Neural progenitor cell (in vitro differentiated cells): ENCODE data around the gene KRTAP4-12. TPM values are rescaled to one million over a fixed set of nuclear protein-coding genes. Genes with fewer than 3 reads are reported as not detected.
"Not testable (repeated sequence)": the region's sequence is repeated elsewhere in the genome, so short reads cannot be mapped to it uniquely, and the experiment has no call there.

Experiments
- DNase-seq: peaks from one replicate; pipeline ENCODE4 v3.0.0-alpha.2; 2016; ENCODE audit warnings: low spot score
- H2AFZ ChIP-seq: fragments of 200-600 bp; sonication (generic); replicated peaks from 2 replicates; pipeline ENCODE4 v1.6.1; 2016; ENCODE audit warnings: antibody characterized with exemption
- H3F3A ChIP-seq: fragments of 200-600 bp; sonication (generic); 2 replicates; pipeline ENCODE4 v1.6.1; 2016; ENCODE audit warnings: antibody characterized with exemption, low read depth
- H3K27ac ChIP-seq: fragments of 200-600 bp; sonication (generic); 2 replicates; pipeline ENCODE4 v1.5.1; 2016; ENCODE audit warnings: mild to moderate bottlenecking
- H3K27me3 ChIP-seq: fragments of 200-600 bp; sonication (generic); 2 replicates; pipeline ENCODE4 v1.6.1; 2016; ENCODE audit warnings: mild to moderate bottlenecking, moderate library complexity
- H3K36me3 ChIP-seq: fragments of 200-600 bp; sonication (generic); 2 replicates; pipeline ENCODE4 v1.5.1; 2016
- H3K4me1 ChIP-seq: fragments of 200-600 bp; sonication (generic); 2 replicates; pipeline ENCODE4 v1.6.1; 2016; ENCODE audit warnings: mixed run types
- H3K4me2 ChIP-seq: fragments of 200-600 bp; sonication (generic); 2 replicates; pipeline ENCODE4 v1.6.1; 2016
- H3K4me3 ChIP-seq: fragments of 200-600 bp; sonication (generic); 2 replicates; pipeline ENCODE4 v1.5.1; 2016
- H3K79me2 ChIP-seq: fragments of 200-600 bp; sonication (generic); 2 replicates; pipeline ENCODE4 v1.6.1; 2016; ENCODE audit warnings: low read depth
- H3K9ac ChIP-seq: fragments of 200-600 bp; sonication (generic); 2 replicates; pipeline ENCODE4 v1.6.1; 2016
- H3K9me3 ChIP-seq: fragments of 200-600 bp; sonication (generic); 2 replicates; pipeline ENCODE4 v1.5.1; 2016; ENCODE audit warnings: low read depth
- H4K20me1 ChIP-seq: fragments of 200-600 bp; sonication (generic); 2 replicates; pipeline ENCODE4 v1.6.1; 2016; ENCODE audit warnings: low read depth
- H3K27ac Mint-ChIP-seq: 3 replicates; pipeline ENCODE4 v1.8.0; 2021; ENCODE audit warnings: mixed read lengths
- H3K27me3 Mint-ChIP-seq: 2 replicates; pipeline ENCODE4 v1.8.0; 2022; ENCODE audit warnings: low read depth, mild to moderate bottlenecking, inconsistent platforms, moderate library complexity, mixed read lengths; ENCODE audit not compliant: insufficient read depth
- H3K36me3 Mint-ChIP-seq: 3 replicates; pipeline ENCODE4 v1.8.0; 2021; ENCODE audit warnings: mixed read lengths
- H3K4me1 Mint-ChIP-seq: 3 replicates; pipeline ENCODE4 v1.8.0; 2021; ENCODE audit warnings: mixed read lengths
- H3K4me3 Mint-ChIP-seq: 3 replicates; pipeline ENCODE4 v1.8.0; 2021; ENCODE audit warnings: mild to moderate bottlenecking, moderate library complexity, mixed read lengths
- H3K9me3 Mint-ChIP-seq: 3 replicates; pipeline ENCODE4 v1.8.0; 2020; ENCODE audit warnings: mixed read lengths
- CTCF ChIP-seq: fragments of 200-600 bp; sonication (generic); IDR thresholded peaks from 2 replicates; pipeline ENCODE4 v1.5.1; 2017; ENCODE audit warnings: antibody characterized with exemption, mild to moderate bottlenecking
- EZH2 ChIP-seq: fragments of 200-600 bp; sonication (generic); IDR thresholded peaks from 2 replicates; pipeline ENCODE4 v1.6.1; 2017; ENCODE audit warnings: antibody characterized with exemption, mild to moderate bottlenecking, moderate library complexity
- EZH2phosphoT487 ChIP-seq: fragments of 200-600 bp; sonication (generic); IDR thresholded peaks from 2 replicates; pipeline ENCODE4 v1.6.1; 2017; ENCODE audit warnings: antibody characterized with exemption
- total RNA-seq: library from RNA; depleted of rRNA; stranded (reverse); fragments of >200 nt; gene quantifications from 2 replicates; pipeline ENCODE4 v1.2.3, GENCODE V29; 2015; ENCODE audit warnings: low replicate concordance

KRTAP4-12 gene
- total RNA-seq, 1 donor from 2014 or later, result not detected

GRCh38 chr17:41098042-41098441, 25.9 kb downstream of the KRTAP4-12 start, which contains the start of gene KRTAP4-8:
TSS of gene KRTAP4-8 (minus strand) at chr17:41098142. CDS start at chr17:41098084, 58 bp downstream.
- Histone ChIP-seq H3K9ac (no peak within 1 kb of the TSS), H3F3A (peaks cover 2% of the 10 kb centered on the region), H3K4me3 (no peak within 1 kb of the TSS), H3K4me1 (no peaks in the 10 kb centered on the region), H3K36me3 (no peaks in the 10 kb centered on the region), H4K20me1 (no peaks in the 10 kb centered on the region), H3K4me2 (no peak within 1 kb of the TSS), H3K27me3 (no peaks in the 10 kb centered on the region), H3K27ac (no peak within 1 kb of the TSS), H2AFZ (no peak within 1 kb of the TSS), H3K9me3 (no peaks in the 10 kb centered on the region), H3K79me2 (no peaks in the 10 kb centered on the region)
- Mint-ChIP-seq H3K36me3 (no peaks in the 10 kb centered on the region), H3K27ac (no peak within 1 kb of the TSS), H3K4me1 (no peaks in the 10 kb centered on the region), H3K27me3 (no peaks in the 10 kb centered on the region), H3K4me3 (no peak within 1 kb of the TSS), H3K9me3 (peaks cover 1% of the 10 kb centered on the region)
- no peak for TF ChIP-seq EZH2
- no peak for TF ChIP-seq EZH2phosphoT487
- no peak for TF ChIP-seq CTCF
- no peak for DNase-seq

GRCh38 chr17:41096055-41096454, 27.9 kb downstream of the KRTAP4-12 start:
- Histone ChIP-seq H2AFZ (no peak overlapping the region), H3K36me3 (no peaks in the 10 kb centered on the region), H3K79me2 (no peaks in the 10 kb centered on the region), H3K27ac (no peak overlapping the region), H3K4me1 (no peaks in the 10 kb centered on the region), H3K9me3 (peaks cover 7% of the 10 kb centered on the region), H3F3A (no peaks in the 10 kb centered on the region), H3K27me3 (no peaks in the 10 kb centered on the region), H3K4me3 (no peak overlapping the region), H4K20me1 (no peaks in the 10 kb centered on the region), H3K9ac (no peak overlapping the region), H3K4me2 (no peak overlapping the region)
- Mint-ChIP-seq H3K4me3 (no peak overlapping the region), H3K36me3 (no peaks in the 10 kb centered on the region), H3K9me3 (peaks cover 7% of the 10 kb centered on the region), H3K4me1 (no peaks in the 10 kb centered on the region), H3K27ac (no peak overlapping the region), H3K27me3 (no peaks in the 10 kb centered on the region)
- no peak for DNase-seq
- TF ChIP-seq EZH2phosphoT487 (no peak), CTCF (no peak), EZH2 (no peak)

DNA sequence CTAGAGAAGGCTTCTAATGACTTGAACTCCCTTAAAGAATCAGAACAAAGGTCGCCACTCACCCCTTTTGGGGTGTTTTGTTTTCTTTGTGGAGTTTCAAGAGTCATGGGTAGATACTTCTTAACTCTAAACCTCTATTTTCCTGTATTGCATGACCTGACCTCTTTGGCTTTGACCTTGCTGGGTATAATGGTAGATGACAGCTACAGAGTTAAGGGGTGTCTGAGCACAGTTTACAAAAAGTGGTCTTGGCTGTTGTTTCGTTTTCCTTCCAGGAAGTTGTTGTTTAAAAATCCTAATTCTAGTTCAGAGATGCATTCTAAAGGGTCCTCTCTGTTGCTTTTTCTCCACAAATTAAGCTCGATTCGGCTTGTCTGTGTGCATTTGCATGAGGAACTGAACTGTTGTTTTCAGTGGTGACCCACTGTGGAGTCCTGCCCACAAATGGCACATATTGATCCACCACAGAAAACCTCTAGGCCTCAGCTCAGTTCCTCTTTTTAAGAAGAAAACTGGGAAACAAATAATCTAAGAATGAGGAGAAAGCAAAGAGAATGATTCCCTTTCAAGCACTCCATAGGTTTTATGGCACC, 35.1 kb downstream of the KRTAP4-12 start:
- not testable (repeated sequence) for H3K27ac Mint-ChIP-seq, H3K9me3 Mint-ChIP-seq, H3K4me3 ChIP-seq, H3K36me3 Mint-ChIP-seq, H3F3A ChIP-seq, H3K27me3 ChIP-seq, H3K9me3 ChIP-seq, H3K9ac ChIP-seq, H3K4me1 ChIP-seq, H3K4me2 ChIP-seq, H3K4me3 Mint-ChIP-seq, H4K20me1 ChIP-seq, DNase-seq, H3K79me2 ChIP-seq, H2AFZ ChIP-seq, H3K4me1 Mint-ChIP-seq, H3K27me3 Mint-ChIP-seq, H3K36me3 ChIP-seq, H3K27ac ChIP-seq

DNA sequence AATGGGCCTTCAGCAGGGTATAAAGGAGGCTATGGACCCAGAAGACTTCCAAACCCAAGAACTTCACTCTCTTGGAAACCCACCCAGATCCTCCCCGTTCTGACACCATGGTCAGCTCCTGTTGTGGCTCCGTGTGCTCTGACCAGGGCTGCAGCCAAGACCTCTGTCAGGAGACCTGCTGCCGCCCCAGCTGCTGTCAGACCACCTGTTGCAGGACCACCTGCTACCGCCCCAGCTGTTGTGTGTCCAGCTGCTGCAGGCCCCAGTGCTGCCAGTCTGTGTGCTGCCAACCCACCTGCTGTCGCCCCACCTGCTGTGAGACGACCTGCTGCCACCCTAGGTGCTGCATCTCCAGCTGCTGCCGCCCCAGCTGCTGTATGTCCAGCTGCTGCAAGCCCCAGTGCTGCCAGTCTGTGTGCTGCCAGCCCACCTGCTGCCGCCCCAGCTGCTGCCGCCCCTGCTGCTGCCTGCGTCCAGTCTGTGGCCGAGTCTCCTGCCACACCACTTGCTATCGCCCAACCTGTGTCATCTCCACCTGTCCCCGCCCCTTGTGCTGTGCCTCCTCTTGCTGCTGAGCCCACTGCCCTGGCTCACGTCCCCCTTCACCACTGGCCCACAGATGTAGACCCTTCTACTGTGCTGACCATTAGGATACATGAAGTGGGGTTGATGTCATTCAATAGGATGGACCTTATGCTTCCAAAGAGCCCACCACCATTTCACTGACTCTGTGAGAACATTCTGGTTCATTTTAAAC, 39.7 kb downstream of the KRTAP4-12 start, which contains the start of gene KRTAP4-7:
Gene KRTAP4-7 (plus strand): TSS at position 51 of the 757 bp plus-strand sequence. CDS start 57 bp downstream, at position 108.
- H3K4me1 Mint-ChIP-seq, result not testable (repeated sequence)

GRCh38 chr17:41083427-41083826, 40.6 kb downstream of the KRTAP4-12 start:
- H3K4me3 Mint-ChIP-seq, H2AFZ ChIP-seq, H3K9me3 ChIP-seq, H3K4me1 ChIP-seq, DNase-seq, H3K79me2 ChIP-seq, H3K4me1 Mint-ChIP-seq, H3K27ac Mint-ChIP-seq, H3K4me3 ChIP-seq, H3K9ac ChIP-seq, H3K9me3 Mint-ChIP-seq, H3K4me2 ChIP-seq, H4K20me1 ChIP-seq, H3K27me3 ChIP-seq, H3K27ac ChIP-seq, H3K36me3 Mint-ChIP-seq, H3K27me3 Mint-ChIP-seq, H3K36me3 ChIP-seq, H3F3A ChIP-seq: not testable (repeated sequence)

More for the DNA sequence above, 39.7 kb downstream of the KRTAP4-12 start, which contains the start of gene KRTAP4-7:
- H3K9ac ChIP-seq, H4K20me1 ChIP-seq, H3K9me3 Mint-ChIP-seq, H3F3A ChIP-seq, H3K4me2 ChIP-seq, H3K4me3 Mint-ChIP-seq, H3K9me3 ChIP-seq, H3K27ac Mint-ChIP-seq, DNase-seq, H3K27ac ChIP-seq, H2AFZ ChIP-seq, H3K4me3 ChIP-seq, H3K4me1 ChIP-seq, H3K27me3 ChIP-seq, H3K36me3 Mint-ChIP-seq, H3K36me3 ChIP-seq, H3K27me3 Mint-ChIP-seq, H3K79me2 ChIP-seq: not testable (repeated sequence)
